Caco-2 (cell line): ENCODE measurements around the gene CIB2. TPM values are rescaled to one million over a fixed set of nuclear protein-coding genes. Genes with fewer than 3 reads are reported as not detected.

Experiments used
- BruUV-seq: library from RNA; stranded (reverse); fragments of 400-500 nt; replicated peaks from 2 replicates; lab custom pipeline; 2021; lab: Mats Ljungman, UMichigan
- CTCF ChIA-PET: fragments of 300-600 bp; sonication (Branson Sonifier 250); formaldehyde crosslinking; loops from one replicate; lab custom pipeline; 2022; ENCODE audit warnings: antibody characterized with exemption; lab: Charles Lee
- POLR2A ChIA-PET: fragments of 300-600 bp; sonication (Branson Sonifier 250); formaldehyde crosslinking; loops from one replicate; lab custom pipeline; 2022; ENCODE audit warnings: antibody characterized with exemption; lab: Charles Lee
- DNase-seq, 2 experiments: peaks; one replicate each; pipeline versions ENCODE4 v3.0.0 to v3.0.0-alpha.2; 2020 to 2022
- H3K27me3 ChIP-seq: replicated peaks from 2 replicates; pipeline ENCODE4 v1.6.0; 2011; ENCODE audit warnings: low read length; ENCODE audit not compliant: control insufficient read depth, insufficient read depth
- H3K36me3 ChIP-seq: 2 replicates; pipeline ENCODE4 v1.5.1; 2011; ENCODE audit warnings: low read length; ENCODE audit not compliant: control insufficient read depth, insufficient read depth
- H3K4me1 ChIP-seq: fragments of 250-450 bp; sonication (Bioruptor Pico); 2 replicates; pipeline ENCODE4 v1.5.1; 2020; ENCODE audit warnings: mild to moderate bottlenecking
- H3K4me3 ChIP-seq: 2 replicates; pipeline ENCODE4 v1.5.1; 2011; ENCODE audit warnings: low read depth, mild to moderate bottlenecking, control low read depth, low read length
- H3K9me3 ChIP-seq: fragments of 250-450 bp; sonication (Bioruptor Pico); 2 replicates; pipeline ENCODE4 v1.5.1; 2020; ENCODE audit warnings: mild to moderate bottlenecking, moderate library complexity
- H3K27ac Mint-ChIP-seq: one replicate; pipeline ENCODE4 v1.8.0; 2022; ENCODE audit warnings: mixed read lengths; ENCODE audit not compliant: unreplicated experiment
- H3K27me3 Mint-ChIP-seq: one replicate; pipeline ENCODE4 v1.8.0; 2022; ENCODE audit warnings: mixed read lengths; ENCODE audit not compliant: insufficient read depth, unreplicated experiment
- H3K36me3 Mint-ChIP-seq: one replicate; pipeline ENCODE4 v1.8.0; 2022; ENCODE audit warnings: mild to moderate bottlenecking, mixed read lengths; ENCODE audit not compliant: insufficient read depth, unreplicated experiment
- H3K4me1 Mint-ChIP-seq: one replicate; pipeline ENCODE4 v1.8.0; 2022; ENCODE audit warnings: low read depth, mixed read lengths; ENCODE audit not compliant: unreplicated experiment
- H3K4me3 Mint-ChIP-seq: one replicate; pipeline ENCODE4 v1.8.0; 2022; ENCODE audit warnings: mild to moderate bottlenecking, moderate library complexity, mixed read lengths; ENCODE audit not compliant: unreplicated experiment
- H3K9me3 Mint-ChIP-seq: one replicate; pipeline ENCODE4 v1.8.0; 2022; ENCODE audit warnings: mixed read lengths; ENCODE audit not compliant: unreplicated experiment
- CTCF ChIP-seq, 2 experiments: fragments of 200-600 bp in 1 of 2; IDR thresholded peaks; 1 replicate in 1 of 2; 2 replicates in 1 of 2; pipeline versions ENCODE4 v1.5.1 to v1.8.0; 2011 to 2022; ENCODE audit warnings: antibody characterized with exemption in 1 of 2, control low read depth in 1 of 2, inconsistent platforms in 1 of 2, low read depth in 1 of 2, low read length in 1 of 2, mild to moderate bottlenecking in 1 of 2, moderate library complexity in 1 of 2; ENCODE audit not compliant: insufficient read depth in 1 of 2, severe bottlenecking in 1 of 2, unreplicated experiment in 1 of 2
- intact Hi-C: fragments of 100-400 bp; cut with micrococcal nuclease; formaldehyde crosslinking; loops from one replicate; pipeline ENCODE4 v1.10.0; 2022; ENCODE audit not compliant: unreplicated experiment
- total RNA-seq: library from RNA; stranded (reverse); gene quantifications from 2 replicates; pipeline ENCODE4 v1.2.3, GENCODE V29; 2022

The CIB2 gene
- total RNA-seq, 1 experiment from 2014 or later, result 0.75 TPM

GRCh38 chr15:78080088-78080460 lies 51.2 kb downstream of the CIB2 start:
- no TSS peak for BruUV-seq
- no peak overlapping the region for H3K4me3 Mint-ChIP-seq
- no peak for DNase-seq
- POLR2A ChIA-PET, result no interaction called here
- no peaks in the 10 kb centered on the region for H3K9me3 ChIP-seq
- H3K36me3 Mint-ChIP-seq, result peaks cover 5% of the 10 kb centered on the region
- H3K4me3 ChIP-seq, result no peak overlapping the region
- no peaks in the 10 kb centered on the region for H3K27me3 ChIP-seq
- H3K36me3 ChIP-seq, result no peaks in the 10 kb centered on the region
- peaks cover 18% of the 10 kb centered on the region; the same call in 1 of the 2 replicates for H3K4me1 ChIP-seq
- TF ChIP-seq CTCF (IDR thresholded peaks at IDR 0.05; ENCODE audit: insufficient read depth in 1 of 2, low read depth in 1 of 2, low read length in 1 of 2, severe bottlenecking in 1 of 2, unreplicated experiment in 1 of 2), result no peak
- H3K27me3 Mint-ChIP-seq, result no peaks in the 10 kb centered on the region
- intact Hi-C loops, result no loop called here
- H3K27ac Mint-ChIP-seq, result no peak overlapping the region
- no peaks in the 10 kb centered on the region for H3K9me3 Mint-ChIP-seq
- CTCF ChIA-PET, result no interaction called here
- H3K4me1 Mint-ChIP-seq, result no peaks in the 10 kb centered on the region

GRCh38 chr15:78079298-78080087 lies 51.8 kb downstream of the CIB2 start:
- no peak for DNase-seq
- H3K27me3 Mint-ChIP-seq, result no peaks in the 10 kb centered on the region
- H3K4me1 ChIP-seq, result peaks cover 18% of the 10 kb centered on the region; the same call in 1 of the 2 replicates
- intact Hi-C loops, result no loop called here
- ChIA-PET CTCF (no interaction called here), POLR2A (no interaction called here)
- no peak overlapping the region for H3K27ac Mint-ChIP-seq
- no peaks in the 10 kb centered on the region for H3K4me1 Mint-ChIP-seq
- no peak for TF ChIP-seq CTCF (IDR thresholded peaks at IDR 0.05; ENCODE audit: insufficient read depth in 1 of 2, low read depth in 1 of 2, low read length in 1 of 2, severe bottlenecking in 1 of 2, unreplicated experiment in 1 of 2)
- no peaks in the 10 kb centered on the region for H3K27me3 ChIP-seq
- no peaks in the 10 kb centered on the region for H3K9me3 Mint-ChIP-seq
- no TSS peak for BruUV-seq
- no peak overlapping the region for H3K4me3 ChIP-seq
- H3K9me3 ChIP-seq, result no peaks in the 10 kb centered on the region
- no peaks in the 10 kb centered on the region for H3K36me3 ChIP-seq
- no peak overlapping the region for H3K4me3 Mint-ChIP-seq
- peaks cover 5% of the 10 kb centered on the region for H3K36me3 Mint-ChIP-seq

- peak overlapping the region; percentile 47 for H3K4me3 ChIP-seq
- ChIA-PET POLR2A (no interaction called here), CTCF (interaction anchor here (1.3 kb wide), 1 partner anchor 31 kb away, joined by 3 read pairs; no protein-coding TSS in a partner anchor)
- Mint-ChIP-seq H3K9me3 (no peaks in the 10 kb centered on the region), H3K36me3 (peaks cover 5% of the 10 kb centered on the region), H3K27me3 (no peaks in the 10 kb centered on the region), H3K4me3 (peak overlapping the region; percentile 89), H3K4me1 (peaks cover 4% of the 10 kb centered on the region), H3K27ac (no peak overlapping the region)
- H3K27me3 ChIP-seq, result no peaks in the 10 kb centered on the region
- H3K36me3 ChIP-seq, result no peaks in the 10 kb centered on the region
- H3K9me3 ChIP-seq, result no peaks in the 10 kb centered on the region
- intact Hi-C loops, result loop anchor here (1.0 kb wide), 2 partner anchors 10 to 30 kb away; no protein-coding TSS in a partner anchor
- BruUV-seq, result no TSS peak
- peaks cover 9% of the 10 kb centered on the region; the same call in 1 of the 2 replicates for H3K4me1 ChIP-seq
- no peak for TF ChIP-seq CTCF (IDR thresholded peaks at IDR 0.05; ENCODE audit: insufficient read depth in 1 of 2, low read depth in 1 of 2, low read length in 1 of 2, severe bottlenecking in 1 of 2, unreplicated experiment in 1 of 2)
- no peak for DNase-seq
These were observed 53.4 kb downstream of the CIB2 start for GRCh38 chr15:78077871-78078210.
